Panc1 (cell line): ENCODE results near the gene NTM. TPM values are rescaled to one million over a fixed set of nuclear protein-coding genes. Genes with fewer than 3 reads are reported as not detected.

ENCODE experiments used
- ATAC-seq: fragments of 200-7000 bp; cut with Tn5 transposase; 2 replicates; pipeline ENCODE4 v1.9.1; 2020; ENCODE audit warnings: mild to moderate bottlenecking, moderate library complexity
- BruUV-seq: library from RNA; stranded (reverse); fragments of 400-500 nt; replicated peaks from 2 replicates; lab custom pipeline; 2021; lab: Mats Ljungman, UMichigan
- CTCF ChIA-PET: fragments of 300-600 bp; sonication (Branson Sonifier 250); formaldehyde crosslinking; loops from one replicate; lab custom pipeline; 2022; ENCODE audit warnings: antibody characterized with exemption; lab: Charles Lee
- POLR2A ChIA-PET: fragments of 300-600 bp; sonication (Branson Sonifier 250); formaldehyde crosslinking; loops from one replicate; lab custom pipeline; 2022; ENCODE audit warnings: antibody characterized with exemption; lab: Charles Lee
- DNase-seq: peaks from one replicate; pipeline ENCODE4 v3.0.0-alpha.2; 2010; ENCODE audit warnings: low read depth, low spot score
- H3K27ac ChIP-seq: 2 replicates; pipeline ENCODE4 v1.5.1; 2011; ENCODE audit warnings: mild to moderate bottlenecking, low read length, inconsistent platforms
- H3K27me3 ChIP-seq: fragments of 200-500 bp; sonication (Bioruptor generic); 2 replicates; pipeline ENCODE4 v1.6.0; 2014; ENCODE audit warnings: low read length, inconsistent platforms; ENCODE audit not compliant: control insufficient read depth, insufficient read depth
- H3K36me3 ChIP-seq: fragments of 200-500 bp; sonication (Bioruptor generic); 2 replicates; pipeline ENCODE4 v1.5.1; 2014; ENCODE audit warnings: inconsistent platforms, mild to moderate bottlenecking, low read length, moderate library complexity; ENCODE audit not compliant: control insufficient read depth, insufficient read depth
- H3K4me1 ChIP-seq: 2 replicates; pipeline ENCODE4 v1.5.1; 2011; ENCODE audit warnings: inconsistent platforms, mild to moderate bottlenecking, low read length, moderate library complexity; ENCODE audit not compliant: control insufficient read depth, insufficient read depth
- H3K4me3 ChIP-seq, 2 experiments: 2 replicates each; pipeline ENCODE4 v1.5.1; 2011 to 2012; ENCODE audit warnings: low read depth in 2 of 2, low read length in 2 of 2, mild to moderate bottlenecking in 2 of 2, inconsistent platforms in 1 of 2, moderate library complexity in 1 of 2
- H3K9me3 ChIP-seq: fragments of 200-500 bp; sonication (Bioruptor generic); 2 replicates; pipeline ENCODE4 v1.5.1; 2014; ENCODE audit warnings: low read depth, mild to moderate bottlenecking, inconsistent platforms, low read length, moderate library complexity; ENCODE audit not compliant: control insufficient read depth, insufficient read depth
- CTCF ChIP-seq: fragments of 450-650 bp; IDR thresholded peaks from 2 replicates; pipeline ENCODE4 v1.5.1; 2017; ENCODE audit warnings: mild to moderate bottlenecking
- POLR2AphosphoS5 ChIP-seq: IDR thresholded peaks from 2 replicates; pipeline ENCODE4 v1.6.1; 2012; ENCODE audit warnings: mild to moderate bottlenecking, low read depth, low read length, moderate library complexity
- SIN3A ChIP-seq: IDR thresholded peaks from 2 replicates; pipeline ENCODE4 v1.6.1; 2012; ENCODE audit warnings: low read depth, mild to moderate bottlenecking, low read length, moderate library complexity, borderline replicate concordance; ENCODE audit not compliant: insufficient read depth
- in situ Hi-C: cut with HindIII; loops from 2 replicates; pipeline ENCODE4 v1.10.0; 2016; ENCODE audit warnings: low sequenced_read_pairs, low pct_unique_long_range_greater_than_20kb
- intact Hi-C: fragments of 100-400 bp; cut with micrococcal nuclease; formaldehyde crosslinking; loops from one replicate; pipeline ENCODE4 v1.10.0; 2022; ENCODE audit not compliant: unreplicated experiment
- total RNA-seq: library from RNA; stranded (reverse); gene quantifications from one replicate; pipeline ENCODE4 v1.2.1, GENCODE V29; 2021; ENCODE audit not compliant: unreplicated experiment
- TF ChIP-seq, protein P1 (sequence below), 2 experiments: IDR thresholded peaks; 2 replicates each; pipeline ENCODE4 v1.6.1; 2011 to 2012; ENCODE audit warnings: low read depth in 2 of 2, control low read depth in 1 of 2, low read length in 1 of 2, mild to moderate bottlenecking in 1 of 2, moderate library complexity in 1 of 2; ENCODE audit not compliant: insufficient read depth in 1 of 2

The NTM gene
- total RNA-seq, 1 experiment from 2014 or later: 0.10 TPM

DNA sequence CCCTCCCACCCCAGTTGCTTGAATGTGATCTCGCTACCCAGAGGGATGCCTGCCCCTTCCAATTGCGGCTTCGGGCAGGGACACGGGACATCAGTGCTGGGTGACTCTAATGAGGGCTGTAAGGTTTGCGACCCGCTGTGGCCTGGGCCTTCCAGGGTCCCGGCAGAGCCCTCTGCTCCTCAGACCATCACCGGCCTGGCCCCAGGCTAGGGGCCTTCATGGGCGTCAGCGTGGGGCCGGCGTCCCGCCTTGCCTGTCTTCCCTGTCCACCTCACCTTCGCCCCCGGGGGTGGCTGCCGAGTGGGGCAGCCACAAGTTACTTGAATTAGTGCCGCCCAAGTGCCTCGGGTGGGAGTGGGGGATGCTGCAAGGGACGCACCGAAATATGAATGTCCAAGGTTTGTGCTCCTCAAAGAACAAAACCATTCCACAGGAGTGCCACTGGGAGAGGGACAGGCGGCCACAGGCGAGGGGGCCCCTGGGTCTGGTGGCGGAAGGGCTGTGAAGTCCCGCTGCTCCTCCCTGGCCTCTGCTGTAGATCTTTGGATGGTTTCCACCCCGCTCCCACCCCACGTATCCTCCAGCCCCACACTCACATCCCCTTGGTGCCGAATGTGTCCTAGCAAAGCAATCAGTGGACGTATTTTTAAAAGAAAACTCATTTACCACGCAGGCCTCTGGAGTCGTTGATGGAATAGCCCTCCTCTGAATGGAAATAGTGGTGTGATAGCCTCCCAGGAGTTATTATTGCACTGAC, 317.1 kb downstream of the NTM start:
- Histone ChIP-seq H3K27me3 (peaks cover 5% of the 10 kb centered on the region; the same call in 1 of the 2 replicates), H3K9me3 (no peaks in the 10 kb centered on the region), H3K4me1 (no peaks in the 10 kb centered on the region), H3K27ac (no peak overlapping the region), H3K36me3 (no peaks in the 10 kb centered on the region), H3K4me3 (no peak overlapping the region)
- ATAC-seq: no peak
- POLR2A ChIA-PET: no interaction called here
- in situ Hi-C loops: no loop called here
- no TSS peak for BruUV-seq
- CTCF ChIA-PET: interaction anchor here (1.2 kb wide), 1 partner anchor 10 kb away, joined by 3 read pairs; no protein-coding TSS in a partner anchor
- DNase-seq: no peak
- TF ChIP-seq, protein P1, sequence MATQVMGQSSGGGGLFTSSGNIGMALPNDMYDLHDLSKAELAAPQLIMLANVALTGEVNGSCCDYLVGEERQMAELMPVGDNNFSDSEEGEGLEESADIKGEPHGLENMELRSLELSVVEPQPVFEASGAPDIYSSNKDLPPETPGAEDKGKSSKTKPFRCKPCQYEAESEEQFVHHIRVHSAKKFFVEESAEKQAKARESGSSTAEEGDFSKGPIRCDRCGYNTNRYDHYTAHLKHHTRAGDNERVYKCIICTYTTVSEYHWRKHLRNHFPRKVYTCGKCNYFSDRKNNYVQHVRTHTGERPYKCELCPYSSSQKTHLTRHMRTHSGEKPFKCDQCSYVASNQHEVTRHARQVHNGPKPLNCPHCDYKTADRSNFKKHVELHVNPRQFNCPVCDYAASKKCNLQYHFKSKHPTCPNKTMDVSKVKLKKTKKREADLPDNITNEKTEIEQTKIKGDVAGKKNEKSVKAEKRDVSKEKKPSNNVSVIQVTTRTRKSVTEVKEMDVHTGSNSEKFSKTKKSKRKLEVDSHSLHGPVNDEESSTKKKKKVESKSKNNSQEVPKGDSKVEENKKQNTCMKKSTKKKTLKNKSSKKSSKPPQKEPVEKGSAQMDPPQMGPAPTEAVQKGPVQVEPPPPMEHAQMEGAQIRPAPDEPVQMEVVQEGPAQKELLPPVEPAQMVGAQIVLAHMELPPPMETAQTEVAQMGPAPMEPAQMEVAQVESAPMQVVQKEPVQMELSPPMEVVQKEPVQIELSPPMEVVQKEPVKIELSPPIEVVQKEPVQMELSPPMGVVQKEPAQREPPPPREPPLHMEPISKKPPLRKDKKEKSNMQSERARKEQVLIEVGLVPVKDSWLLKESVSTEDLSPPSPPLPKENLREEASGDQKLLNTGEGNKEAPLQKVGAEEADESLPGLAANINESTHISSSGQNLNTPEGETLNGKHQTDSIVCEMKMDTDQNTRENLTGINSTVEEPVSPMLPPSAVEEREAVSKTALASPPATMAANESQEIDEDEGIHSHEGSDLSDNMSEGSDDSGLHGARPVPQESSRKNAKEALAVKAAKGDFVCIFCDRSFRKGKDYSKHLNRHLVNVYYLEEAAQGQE (IDR thresholded peaks at IDR 0.05; ENCODE audit: insufficient read depth in 1 of 2, low read depth in 2 of 2, low read length in 1 of 2): no peak
- TF ChIP-seq CTCF (no peak), POLR2AphosphoS5 (no peak)
- intact Hi-C loops: no loop called here

DNA sequence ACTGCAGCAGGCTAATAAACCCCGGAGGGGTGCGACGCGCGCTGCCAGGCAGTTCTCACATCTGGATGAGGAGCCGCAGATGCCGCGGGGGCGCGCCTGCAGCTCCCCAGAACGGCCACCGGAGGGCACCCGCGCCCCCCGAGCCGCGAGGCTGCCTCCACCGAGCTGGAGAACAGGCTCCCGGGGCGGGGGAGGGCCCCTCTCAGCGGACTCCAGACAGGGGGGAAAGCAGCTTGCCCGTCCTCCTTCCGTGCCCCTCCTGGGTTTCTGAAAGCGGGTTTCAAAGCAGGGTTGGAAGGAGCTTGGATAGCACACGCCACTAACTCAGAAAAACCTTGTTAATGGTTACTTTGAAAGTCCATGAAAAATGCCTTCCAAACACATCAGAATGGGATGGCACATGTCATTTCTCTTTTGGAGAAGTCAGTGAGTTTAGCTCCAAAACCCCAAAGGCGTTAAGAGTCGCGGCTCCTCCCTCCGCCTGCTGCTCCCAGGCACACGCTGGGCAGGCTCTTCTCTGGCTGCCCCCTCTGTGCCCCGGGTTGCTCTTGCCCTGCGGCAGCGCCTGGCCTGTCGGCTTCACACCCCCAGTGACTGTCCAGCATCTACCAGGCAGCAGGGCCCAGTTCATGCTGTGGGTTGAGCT, 317.8 kb downstream of the NTM start:
- Histone ChIP-seq H3K27ac (no peak overlapping the region), H3K36me3 (no peaks in the 10 kb centered on the region), H3K4me1 (no peaks in the 10 kb centered on the region), H3K27me3 (peaks cover 5% of the 10 kb centered on the region; the same call in 1 of the 2 replicates), H3K4me3 (no peak overlapping the region), H3K9me3 (no peaks in the 10 kb centered on the region)
- BruUV-seq: no TSS peak
- intact Hi-C loops (no loop called here), in situ Hi-C loops (no loop called here)
- POLR2A ChIA-PET: no interaction called here
- ATAC-seq (peak; percentile 83), DNase-seq (no peak)
- CTCF ChIA-PET: interaction anchor here (0.8 to 1.2 kb wide), 2 partner anchors 11 to 14 kb away, joined by 3 read pairs; no protein-coding TSS in a partner anchor
- TF ChIP-seq CTCF (peak; percentile 99), SIN3A (no peak)
